HG03571 (cell line): ENCODE data around the gene CYSTM1.

Experiments
- ATAC-seq: cut with Tn5 transposase; IDR thresholded peaks from one replicate; pipeline ENCODE4 v1.9.1; 2021; ENCODE audit not compliant: unreplicated experiment

CYSTM1 gene

GRCh38 chr5:140232731-140233130, 57.7 kb downstream of the CYSTM1 start:
- ATAC-seq: no peak

- no peak for ATAC-seq
Measured at GRCh38 chr5:140234377-140234989, 59.5 kb downstream of the CYSTM1 start.

GRCh38 chr5:140235791-140236551, 61.0 kb downstream of the CYSTM1 start:
- ATAC-seq: no peak

- no peak for ATAC-seq
Measured at GRCh38 chr5:140236891-140237598, 62.1 kb downstream of the CYSTM1 start.

- no peak for ATAC-seq
Measured at GRCh38 chr5:140238756-140239155, 63.8 kb downstream of the CYSTM1 start.

GRCh38 chr5:140239461-140239860, 64.5 kb downstream of the CYSTM1 start:
- no peak for ATAC-seq

GRCh38 chr5:140239939-140240700, 65.1 kb downstream of the CYSTM1 start:
- no peak for ATAC-seq

- no peak for ATAC-seq
Measured at GRCh38 chr5:140240987-140241706, 66.2 kb downstream of the CYSTM1 start.

GRCh38 chr5:140242099-140242498, 67.1 kb downstream of the CYSTM1 start:
- ATAC-seq: no peak

- ATAC-seq: no peak
Measured at GRCh38 chr5:140242890-140243585, 68.0 kb downstream of the CYSTM1 start.

- ATAC-seq: no peak
Measured at GRCh38 chr5:140243706-140244250, 68.8 kb downstream of the CYSTM1 start.

GRCh38 chr5:140244525-140245025, 69.6 kb downstream of the CYSTM1 start:
- ATAC-seq: peak; percentile 44

- ATAC-seq: no peak
Measured at GRCh38 chr5:140245341-140245740, 70.4 kb downstream of the CYSTM1 start.

GRCh38 chr5:140245926-140246325, 70.9 kb downstream of the CYSTM1 start:
- ATAC-seq: no peak

GRCh38 chr5:140246378-140247122, 71.6 kb downstream of the CYSTM1 start:
- no peak for ATAC-seq

- no peak for ATAC-seq
Measured at GRCh38 chr5:140248414-140248813, 73.4 kb downstream of the CYSTM1 start.

- no peak for ATAC-seq
Measured at GRCh38 chr5:140249536-140249935, 74.5 kb downstream of the CYSTM1 start.

- ATAC-seq: no peak
Measured at GRCh38 chr5:140250386-140250785, 75.4 kb downstream of the CYSTM1 start.

- ATAC-seq: no peak
Measured at GRCh38 chr5:140251527-140251973, 76.6 kb downstream of the CYSTM1 start.
